HG03442 (cell line): Measurements from ENCODE around the gene GULP1.
"Not testable (repeated sequence)": the region's sequence is repeated elsewhere in the genome, so short reads cannot be mapped to it uniquely, and the experiment has no call there.

Source experiments
- ATAC-seq: cut with Tn5 transposase; IDR thresholded peaks from one replicate; pipeline ENCODE4 v1.9.1; 2021; ENCODE audit warnings: mild to moderate bottlenecking, moderate library complexity; ENCODE audit not compliant: unreplicated experiment

The GULP1 gene, protein sequence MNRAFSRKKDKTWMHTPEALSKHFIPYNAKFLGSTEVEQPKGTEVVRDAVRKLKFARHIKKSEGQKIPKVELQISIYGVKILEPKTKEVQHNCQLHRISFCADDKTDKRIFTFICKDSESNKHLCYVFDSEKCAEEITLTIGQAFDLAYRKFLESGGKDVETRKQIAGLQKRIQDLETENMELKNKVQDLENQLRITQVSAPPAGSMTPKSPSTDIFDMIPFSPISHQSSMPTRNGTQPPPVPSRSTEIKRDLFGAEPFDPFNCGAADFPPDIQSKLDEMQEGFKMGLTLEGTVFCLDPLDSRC

GRCh38 chr2:188291617-188292347, at the start of gene GULP1:
Gene GULP1 (plus strand): TSS chr2:188291874. CDS start chr2:188477703, 185,829 bp downstream.
- no peak for ATAC-seq

GRCh38 chr2:188243381-188243780, 48.3 kb upstream of the GULP1 start:
- no peak for ATAC-seq

DNA sequence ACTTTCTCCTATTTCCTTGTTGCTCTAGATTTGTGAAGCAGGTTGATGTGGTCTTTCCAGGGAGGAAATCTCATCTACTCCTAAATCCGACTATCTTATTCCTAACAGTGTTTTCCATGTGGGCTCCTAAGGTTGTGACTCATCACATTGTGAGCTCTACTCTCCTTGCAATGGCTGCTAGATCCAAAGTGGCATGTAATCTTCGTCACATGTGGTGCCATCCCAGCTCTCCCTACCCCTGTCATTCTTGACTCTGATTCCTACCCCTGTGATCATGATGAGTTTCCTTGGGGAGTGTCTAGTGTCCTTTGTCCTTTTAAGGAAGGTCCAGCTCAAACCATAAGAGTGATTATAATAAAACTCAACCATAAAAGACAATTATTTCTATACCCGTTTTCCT, 47.3 kb upstream of the GULP1 start:
- ATAC-seq: no peak

DNA sequence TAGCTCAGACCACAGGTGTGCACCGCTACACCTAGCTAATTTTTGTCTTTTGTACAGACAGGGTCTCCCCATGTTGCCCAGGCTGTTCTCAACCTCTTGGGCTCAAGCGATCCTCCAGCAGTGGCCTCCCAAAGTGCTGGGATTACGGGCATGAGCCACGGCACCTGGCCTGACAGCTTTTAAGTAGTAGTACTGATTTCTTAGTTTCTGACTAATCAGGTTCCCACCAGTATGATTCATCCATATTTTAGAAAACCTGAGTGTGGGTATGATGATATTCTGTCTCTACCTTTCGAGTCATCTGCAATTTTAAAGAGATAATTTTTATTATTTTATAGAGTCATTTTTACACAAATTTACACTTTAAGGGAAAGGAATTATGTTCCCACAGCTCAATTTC, 46.4 kb upstream of the GULP1 start:
- ATAC-seq: no peak

- no peak for ATAC-seq
Measured at GRCh38 chr2:188248513-188248912, 43.2 kb upstream of the GULP1 start.

DNA sequence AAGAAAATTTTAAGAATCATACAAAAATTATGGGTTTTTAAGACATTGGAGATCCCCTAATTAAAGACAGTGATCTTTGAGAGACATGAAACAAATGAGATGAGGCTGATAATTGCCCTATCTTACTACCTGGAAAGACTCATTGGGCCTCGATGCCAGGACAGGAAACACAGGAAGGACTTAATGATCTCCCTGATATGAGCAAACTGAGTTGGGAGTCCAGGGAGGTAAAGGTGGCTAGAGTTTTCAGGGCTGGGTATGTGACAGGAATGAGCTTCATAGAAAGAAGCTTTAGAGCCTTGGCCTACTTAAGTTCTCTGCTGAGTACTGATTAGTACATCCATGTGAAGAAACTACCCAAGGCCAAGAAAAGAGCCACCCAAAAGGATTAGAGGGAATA, 40.6 kb upstream of the GULP1 start:
- ATAC-seq: no peak

GRCh38 chr2:188256420-188256819, 35.3 kb upstream of the GULP1 start:
- ATAC-seq: no peak

DNA sequence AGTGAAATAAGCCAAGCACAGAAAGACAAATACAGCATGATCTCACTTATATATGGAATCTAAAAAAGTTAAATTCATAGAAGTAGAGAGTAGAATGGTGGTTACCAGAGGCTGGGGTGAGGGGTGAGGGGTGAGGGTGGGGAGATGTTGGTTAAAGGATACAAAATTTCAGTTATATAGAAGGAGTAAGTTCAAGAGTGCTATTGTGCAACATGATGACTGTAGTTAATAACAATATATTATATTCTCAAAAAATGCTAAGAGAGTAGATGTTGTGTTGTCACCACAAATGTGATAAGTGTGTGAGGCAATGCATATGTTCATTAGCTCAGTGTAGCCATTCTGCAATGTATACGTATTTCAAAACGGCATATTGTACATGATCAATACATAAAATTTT, 26.4 kb upstream of the GULP1 start:
- ATAC-seq: no peak

DNA sequence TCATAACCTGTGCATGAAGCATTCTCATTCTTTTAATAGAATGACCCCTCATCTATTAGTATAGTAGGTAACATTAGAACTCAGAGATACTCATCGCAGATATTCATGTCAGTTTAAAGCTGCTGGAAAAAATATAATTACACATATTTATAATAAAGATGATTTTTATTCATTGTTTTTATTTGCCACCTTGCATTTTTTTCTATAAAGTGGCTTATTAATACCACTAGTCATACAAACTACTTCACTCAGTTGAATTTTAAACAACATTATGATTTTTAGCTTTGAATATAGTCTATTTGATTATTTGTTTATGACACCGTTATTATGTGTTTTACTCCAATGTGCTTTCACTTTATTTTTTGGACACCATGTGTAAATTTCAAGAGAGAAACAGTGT, 23.9 kb upstream of the GULP1 start:
- ATAC-seq: no peak

- no peak for ATAC-seq
Measured at GRCh38 chr2:188269004-188269403, 22.7 kb upstream of the GULP1 start.

GRCh38 chr2:188272121-188272520, 19.6 kb upstream of the GULP1 start:
- no peak for ATAC-seq

DNA sequence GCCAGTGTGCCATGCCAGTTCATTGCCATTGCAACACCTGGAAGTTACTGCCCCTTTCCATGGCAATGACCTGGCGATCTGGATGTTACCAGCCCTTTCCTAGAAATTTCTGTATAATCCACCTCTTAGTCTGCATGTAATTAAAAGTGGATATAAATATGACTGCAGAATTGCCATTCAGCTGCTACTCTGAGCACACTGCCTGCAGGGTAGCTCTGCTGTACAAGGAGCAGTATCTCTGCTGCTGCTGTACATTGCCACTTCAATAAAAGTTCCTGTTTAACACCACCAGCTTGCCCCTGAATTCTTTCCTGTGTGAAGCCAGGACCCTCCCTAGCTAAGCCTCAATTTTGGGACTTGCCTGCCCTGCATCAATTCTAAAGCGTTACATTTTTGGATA, 17.4 kb upstream of the GULP1 start:
- ATAC-seq: no peak

DNA sequence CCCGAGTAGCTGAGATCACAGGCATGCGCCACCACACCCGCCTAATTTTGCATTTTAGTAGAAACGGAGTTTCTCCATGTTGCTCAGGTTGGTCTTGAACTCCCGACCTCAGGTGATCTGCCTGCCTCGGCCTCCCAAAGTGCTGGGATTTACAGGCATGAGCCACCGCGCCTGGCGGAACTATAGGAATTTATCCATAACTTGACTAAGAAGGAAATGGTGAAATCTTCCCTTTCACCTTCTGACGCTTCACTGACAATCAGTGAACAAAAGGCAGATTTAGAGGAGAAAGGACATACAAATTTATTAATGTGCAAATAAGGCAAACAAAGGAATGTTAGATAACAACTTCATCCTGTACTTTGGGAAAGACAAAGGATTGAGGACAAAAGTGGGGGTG, 15.4 kb upstream of the GULP1 start:
- no peak for ATAC-seq

- ATAC-seq: no peak
Measured at GRCh38 chr2:188277786-188278185, 13.9 kb upstream of the GULP1 start.

DNA sequence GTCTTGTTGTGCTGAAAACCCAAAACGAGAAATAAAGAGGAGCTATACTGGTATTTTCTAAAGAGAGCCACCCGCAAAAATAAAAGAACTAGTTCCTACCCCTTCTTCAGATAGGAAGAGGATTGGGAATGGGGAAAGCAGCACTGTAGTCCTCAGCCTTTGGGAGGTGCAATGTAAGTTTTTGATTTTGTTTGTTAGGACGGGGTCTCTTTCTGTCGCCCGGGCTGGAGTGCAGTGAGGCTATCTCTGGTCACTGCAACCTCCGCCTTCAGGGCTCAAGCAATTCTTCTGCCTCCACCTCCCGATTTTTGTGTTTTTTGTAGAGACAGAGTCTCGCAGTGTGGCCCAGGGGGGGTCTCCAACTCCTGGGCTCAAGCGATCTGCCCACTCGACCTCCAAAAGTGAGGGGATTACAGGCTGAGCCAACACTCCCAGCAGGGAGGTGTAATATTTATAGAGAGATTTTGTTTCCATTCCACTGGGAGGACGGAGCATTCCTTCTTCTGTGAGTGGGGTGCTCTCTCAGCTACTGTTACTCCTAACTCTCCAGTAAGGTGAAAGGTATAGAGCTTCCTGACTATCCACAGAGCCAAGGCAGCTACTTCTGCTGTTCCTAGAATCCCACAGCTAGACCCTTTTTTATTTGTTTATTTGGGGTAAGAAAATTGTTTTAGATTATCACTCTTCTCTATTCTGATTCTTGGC, 13.1 kb upstream of the GULP1 start:
- ATAC-seq: no peak

DNA sequence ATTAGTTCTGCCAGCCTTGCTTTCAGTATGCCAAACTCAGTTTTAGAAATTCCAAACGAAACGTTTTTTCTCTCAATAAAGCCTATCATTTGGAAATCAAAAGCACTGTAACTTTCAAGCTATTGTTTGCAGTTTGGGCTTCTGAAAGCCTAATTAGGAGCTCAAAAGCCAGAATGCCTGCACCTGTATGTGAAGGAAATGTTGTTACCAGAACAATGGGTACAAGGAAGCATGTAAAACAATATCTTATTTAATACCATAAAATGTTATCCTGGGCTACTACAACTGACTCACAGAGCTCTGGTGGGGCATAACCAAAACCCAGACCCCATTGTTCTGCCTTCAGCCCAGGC, 12.6 kb upstream of the GULP1 start:
- ATAC-seq: no peak

GRCh38 chr2:188280811-188281222, 10.9 kb upstream of the GULP1 start:
- ATAC-seq: no peak

- no peak for ATAC-seq
Measured at GRCh38 chr2:188282907-188283306, 8.8 kb upstream of the GULP1 start.

GRCh38 chr2:188284251-188284650, 7.4 kb upstream of the GULP1 start:
- ATAC-seq: not testable (repeated sequence)

GRCh38 chr2:188285049-188285448, 6.6 kb upstream of the GULP1 start:
- no peak for ATAC-seq

DNA sequence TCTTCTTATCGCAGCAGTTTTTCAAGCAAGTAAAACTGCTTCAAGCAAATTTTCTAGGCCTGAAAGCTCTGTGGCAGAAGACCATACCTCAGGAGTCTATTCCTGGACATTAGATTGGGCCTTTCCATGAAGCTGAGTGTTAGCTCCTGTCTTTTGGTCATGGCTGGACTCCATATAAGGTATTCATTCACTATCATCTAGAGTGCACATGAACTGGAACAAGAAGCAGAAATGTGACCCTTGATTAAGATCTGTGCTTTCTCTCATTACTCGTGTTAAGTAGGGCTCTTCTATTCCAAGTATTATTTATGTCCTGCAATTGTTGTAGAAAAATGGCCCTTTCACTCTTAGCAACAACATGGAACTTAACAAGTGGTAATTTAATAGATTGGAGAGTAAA, 5.9 kb upstream of the GULP1 start:
- no peak for ATAC-seq

DNA sequence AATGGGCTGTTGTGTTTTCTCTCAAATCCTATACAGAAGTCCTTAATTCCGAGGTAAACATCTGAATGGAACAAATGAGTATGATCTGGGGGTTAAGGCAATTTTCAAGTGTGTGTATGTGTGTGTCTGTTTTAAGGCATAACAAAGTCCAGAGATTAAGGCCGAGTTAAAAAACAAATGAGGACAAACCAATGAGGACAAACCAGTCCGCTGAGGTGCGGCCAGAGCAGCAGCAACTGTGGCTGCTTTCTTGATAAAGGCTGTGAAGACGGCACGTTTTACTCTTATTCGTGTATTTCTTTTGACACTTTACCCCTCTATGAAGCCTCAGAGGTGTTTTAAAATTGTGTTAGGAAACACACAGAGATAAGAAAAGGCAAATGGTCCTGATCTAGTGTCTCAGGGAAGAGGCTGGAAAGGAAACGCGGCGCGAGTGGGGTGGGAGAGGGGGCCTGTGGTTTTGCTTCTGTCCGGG, 495 bp upstream of the GULP1 start:
- ATAC-seq: no peak
